ENCODE measurements around the gene REN.

REN gene

DNA sequence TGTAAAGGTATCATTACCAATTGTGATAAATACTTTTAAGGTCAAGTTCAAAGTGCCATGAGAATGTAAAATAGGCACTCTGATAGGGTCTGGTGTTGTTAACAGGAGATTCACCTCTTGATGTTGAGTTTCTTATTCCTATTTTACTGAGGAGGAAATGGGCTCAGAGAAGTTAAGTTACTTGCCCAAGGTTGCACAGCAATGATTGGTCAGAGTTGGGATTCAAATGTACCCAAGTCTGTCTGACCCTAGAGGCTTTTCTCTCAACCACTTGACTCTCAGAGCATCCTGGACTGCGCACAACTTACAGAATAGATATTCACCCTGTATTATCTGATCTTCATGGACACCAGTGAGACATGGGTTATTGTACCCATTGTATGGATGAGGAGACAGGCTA lies 59.3 kb downstream of the REN start:
- DNase-seq (ENCODE audit: low spot score): no peak

DNA sequence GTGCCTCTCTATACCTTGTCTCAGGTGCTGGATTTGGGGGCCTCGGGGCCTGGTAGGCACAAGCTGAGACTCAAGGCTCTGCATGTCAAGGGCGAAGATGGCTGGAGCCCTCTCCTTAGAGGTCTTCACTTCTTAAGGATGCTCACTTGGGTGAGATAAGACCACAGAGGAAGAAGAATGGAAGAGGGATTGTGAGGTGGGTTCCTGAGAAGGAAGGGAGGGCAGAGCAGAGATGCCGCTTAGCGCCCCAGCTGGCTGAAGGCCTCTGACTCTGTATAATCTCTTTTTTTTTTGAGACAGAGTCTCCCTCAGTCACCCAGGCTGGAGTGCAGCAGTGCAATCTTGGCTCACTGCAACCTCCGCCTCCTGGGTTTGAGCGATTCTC lies 61.0 kb downstream of the REN start:
- no peak for DNase-seq (ENCODE audit: low spot score)

Data from AG08395 (cell line).